CD4-positive, alpha-beta T cell treated with Interferon alpha-2 for 1 hour (primary cell): ENCODE measurements around the gene GRPEL2.

Experiments used
- DNase-seq, 2 donors: peaks; one replicate each; pipeline ENCODE4 v3.0.0-alpha.2; 2020 to 2022

GRPEL2 gene

DNA sequence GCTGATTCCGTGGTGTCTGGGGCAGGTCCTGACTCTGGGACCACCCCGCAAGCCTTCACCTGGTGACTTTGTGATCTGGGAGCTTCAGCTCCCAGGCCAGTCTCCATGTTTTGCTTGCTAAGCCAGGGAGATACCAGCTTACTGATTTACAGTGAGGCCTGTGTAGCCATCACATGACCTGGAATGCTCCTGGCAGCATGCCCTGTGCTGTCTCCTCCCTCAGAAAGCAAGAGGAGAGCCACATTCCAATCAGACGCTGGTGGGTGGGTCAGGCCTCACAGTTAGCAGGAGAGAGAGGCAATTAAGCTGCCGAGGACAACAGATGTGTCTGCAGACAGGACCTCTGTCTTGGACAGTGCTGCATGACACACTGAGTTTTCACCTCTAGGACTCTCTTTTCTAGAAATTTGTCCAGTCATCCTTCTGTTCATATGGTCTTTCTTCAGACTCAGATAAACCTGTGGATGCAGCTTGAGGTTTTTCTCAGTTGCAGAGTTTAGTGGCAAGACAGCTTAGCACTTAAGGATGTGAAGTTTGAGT is 24.4 kb upstream of the GRPEL2 start:
- no peak for DNase-seq

DNA sequence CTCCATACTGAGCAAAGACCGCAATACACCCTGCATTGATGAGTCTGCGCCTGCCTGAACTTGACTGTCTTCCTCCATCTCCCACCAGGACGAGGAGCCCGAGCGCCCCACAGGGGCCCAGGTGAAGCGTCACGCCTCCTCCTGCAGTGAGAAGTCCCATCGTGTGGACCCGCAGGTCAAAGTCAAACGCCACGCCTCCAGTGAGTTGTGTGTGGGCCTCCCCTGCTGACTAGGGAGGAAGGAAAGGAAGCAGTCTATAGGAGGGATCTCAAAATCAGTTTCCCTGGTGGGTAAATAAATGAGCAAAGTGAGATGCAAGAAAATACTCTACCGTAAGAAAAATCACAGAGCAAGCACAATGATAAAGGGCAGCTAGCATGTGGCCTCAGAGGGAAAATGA is 22.8 kb upstream of the GRPEL2 start:
- DNase-seq, result no peak

DNA sequence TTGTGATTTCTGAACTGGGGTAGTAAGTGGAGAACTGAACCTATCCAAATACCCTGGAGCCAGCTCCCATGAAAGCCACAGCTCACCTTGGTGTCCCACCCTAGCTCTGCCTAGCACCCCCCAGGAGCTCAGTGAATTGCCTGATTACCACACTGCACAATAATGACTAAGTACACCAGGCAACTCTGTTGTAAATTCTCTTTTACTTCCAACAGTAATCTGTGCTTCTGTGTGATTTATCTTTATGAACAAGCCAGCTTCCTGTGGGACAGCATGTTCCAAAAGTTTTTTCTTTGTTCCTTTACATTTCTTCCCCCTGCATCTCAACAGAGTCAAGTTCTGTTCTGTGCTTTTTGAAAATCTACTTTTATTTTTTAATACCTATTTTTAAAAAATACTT is 22.1 kb upstream of the GRPEL2 start:
- DNase-seq, result no peak

DNA sequence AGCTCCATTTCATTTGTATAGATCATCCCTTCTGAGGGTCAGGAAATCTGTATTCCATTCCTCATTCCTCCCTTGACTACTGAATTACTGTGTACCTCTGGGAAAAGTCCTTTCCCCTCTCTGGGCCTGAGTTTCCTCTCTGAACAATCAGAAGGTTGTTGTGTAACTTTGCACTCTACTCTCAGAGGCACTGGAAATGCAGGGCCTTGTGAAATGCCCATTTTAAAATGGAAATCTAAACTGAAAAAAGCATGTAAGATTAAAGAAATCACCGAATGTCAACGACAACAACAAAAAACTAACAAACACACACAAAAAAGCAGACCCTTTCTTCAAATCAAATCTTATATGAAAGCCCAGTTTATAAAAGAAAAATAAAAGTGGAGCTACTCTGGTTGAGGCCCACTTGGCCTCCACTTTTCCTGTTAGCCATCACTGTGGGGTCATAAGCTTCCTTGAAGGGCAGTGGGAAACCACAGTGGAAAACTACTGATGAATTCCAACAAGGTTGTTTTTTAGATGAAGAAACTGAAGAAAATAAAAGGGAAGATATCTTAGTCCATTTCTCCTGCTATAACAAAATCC is 21.6 kb upstream of the GRPEL2 start:
- no peak for DNase-seq

DNA sequence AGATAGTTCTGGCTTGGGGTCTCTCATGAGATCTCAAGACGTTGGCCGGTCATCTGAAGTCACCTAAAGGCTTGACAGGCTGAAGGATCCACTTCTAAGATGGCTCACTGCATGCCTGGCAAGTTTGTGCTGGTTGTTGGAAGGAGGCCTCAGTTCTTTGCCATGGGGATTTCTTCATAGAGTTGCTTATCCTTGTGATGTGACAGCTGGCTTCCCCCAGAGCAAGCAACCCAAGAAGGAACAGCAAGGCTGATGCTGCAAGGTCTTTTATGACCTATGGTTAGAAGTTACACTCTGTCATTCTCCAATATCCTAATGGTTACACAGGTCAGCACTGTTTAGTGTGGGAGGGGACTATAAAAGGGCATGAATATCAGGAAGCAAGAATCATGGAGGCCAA is 20.7 kb upstream of the GRPEL2 start:
- DNase-seq, result no peak

DNA sequence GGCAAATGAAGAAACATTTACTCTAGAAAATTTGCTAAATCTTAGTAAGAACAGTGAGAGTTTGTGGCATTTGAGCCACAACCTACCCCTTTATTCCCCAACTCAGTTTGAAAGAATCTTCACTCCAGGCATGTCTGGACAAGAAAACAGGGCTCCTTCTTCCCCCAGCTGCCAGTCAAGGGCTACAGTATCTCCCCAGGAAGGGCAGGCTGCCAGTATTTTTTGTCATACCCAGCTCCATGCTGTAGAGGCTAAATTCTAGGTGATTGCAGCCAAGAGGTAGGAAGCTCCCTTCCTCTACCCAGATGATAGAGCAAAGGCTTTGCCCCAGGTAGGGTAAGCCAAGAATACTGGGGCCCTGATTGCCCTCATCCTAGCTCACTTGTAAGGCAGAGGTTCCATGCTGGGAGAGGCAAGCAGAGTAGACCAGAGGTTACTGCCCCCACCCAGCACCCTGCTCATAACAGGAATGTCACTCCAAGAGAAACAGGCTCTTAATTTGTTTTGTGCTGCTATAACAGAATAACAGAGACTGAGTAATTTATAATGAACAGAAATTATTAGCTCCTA is 20.0 kb upstream of the GRPEL2 start:
- DNase-seq, result no peak

DNA sequence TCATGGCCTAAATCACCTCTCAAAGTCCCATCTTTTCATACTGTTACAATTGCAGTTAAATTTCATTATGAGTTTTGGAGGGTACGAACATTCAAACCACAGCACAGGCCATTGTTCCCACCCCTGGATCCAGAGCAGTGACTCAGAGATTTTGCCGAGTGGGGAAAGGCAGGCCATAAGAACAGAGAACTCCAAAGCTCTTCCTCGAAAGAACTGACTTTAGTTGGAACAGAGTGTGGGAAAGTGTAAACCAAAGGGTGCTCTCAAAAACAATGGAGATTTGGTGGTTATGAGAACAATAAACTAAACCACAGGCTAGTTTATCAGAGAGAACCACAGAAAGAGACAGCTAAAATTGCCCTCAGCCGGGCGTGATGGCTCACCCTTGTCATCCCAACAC is 19.4 kb upstream of the GRPEL2 start:
- DNase-seq, result no peak

DNA sequence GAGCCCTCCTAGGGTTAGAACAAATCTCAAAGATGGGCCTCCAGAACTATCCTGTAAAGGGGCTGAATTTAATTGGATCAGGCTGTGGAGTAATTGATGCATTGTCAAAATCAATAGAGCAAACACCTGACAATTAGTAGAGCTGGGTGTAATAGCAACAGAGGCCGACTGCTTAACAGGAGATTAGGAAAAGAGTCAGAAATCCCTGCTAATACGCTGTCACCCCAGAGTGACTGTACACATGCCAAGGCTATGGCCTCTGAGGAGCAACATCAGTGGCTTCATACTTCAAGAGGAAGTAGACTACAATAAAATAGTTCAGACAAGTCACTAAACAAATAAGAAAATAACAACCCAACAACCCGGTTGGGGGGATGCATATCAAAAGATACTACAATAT is 18.7 kb upstream of the GRPEL2 start:
- DNase-seq, result no peak

DNA sequence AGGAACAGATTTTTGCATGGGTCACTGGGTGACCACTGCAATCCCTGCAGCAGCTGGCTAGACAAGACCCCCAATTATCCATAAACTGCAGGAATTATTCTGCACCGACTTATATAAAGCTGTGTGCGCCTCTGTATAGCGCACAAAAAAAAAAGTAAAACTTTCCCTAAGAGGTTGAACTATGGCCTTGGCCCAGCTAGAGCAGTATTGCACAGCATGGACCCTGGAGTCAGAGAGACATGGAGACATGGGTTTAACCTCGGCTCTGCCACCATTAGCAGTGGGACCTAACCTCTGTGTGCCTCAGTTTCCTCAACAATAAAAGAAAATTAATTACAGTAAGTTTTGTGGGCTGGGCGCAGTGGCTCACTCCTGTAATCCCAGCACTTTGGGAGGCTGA is 17.1 kb upstream of the GRPEL2 start:
- no peak for DNase-seq

DNA sequence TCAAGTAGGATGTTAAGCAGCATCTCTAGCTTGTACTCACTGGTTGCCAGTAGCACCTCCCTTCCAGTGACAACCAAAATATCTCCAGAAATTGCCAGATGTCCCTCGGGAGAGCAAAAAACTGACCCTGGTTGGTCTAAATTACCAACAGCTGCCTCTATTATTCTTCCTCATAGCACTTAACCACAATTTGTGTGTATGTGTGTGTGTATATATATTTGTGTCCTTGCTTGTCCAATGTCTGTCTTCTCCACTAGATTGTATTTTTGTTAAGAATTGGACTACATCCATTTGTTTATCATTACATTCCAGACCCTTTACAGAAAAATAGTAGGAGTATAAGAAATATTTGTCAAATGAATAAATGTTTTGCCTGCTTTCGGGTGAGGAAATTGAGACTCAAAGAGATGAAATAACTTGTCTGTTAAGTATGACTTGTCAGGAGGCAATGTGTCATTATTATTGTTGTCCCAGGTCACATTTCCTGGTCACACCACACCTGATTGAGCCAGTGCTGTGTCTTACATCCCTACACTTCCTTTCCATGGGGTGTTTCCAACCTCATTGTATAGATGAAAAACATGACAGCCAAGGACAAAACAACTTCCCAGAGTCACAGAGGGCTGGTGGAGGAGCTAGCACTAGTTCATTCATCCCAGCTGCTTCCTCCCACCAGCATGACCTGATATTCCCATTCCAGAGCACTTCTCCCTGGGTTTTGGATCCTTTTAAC is 11.4 kb upstream of the GRPEL2 start:
- DNase-seq, result no peak

DNA sequence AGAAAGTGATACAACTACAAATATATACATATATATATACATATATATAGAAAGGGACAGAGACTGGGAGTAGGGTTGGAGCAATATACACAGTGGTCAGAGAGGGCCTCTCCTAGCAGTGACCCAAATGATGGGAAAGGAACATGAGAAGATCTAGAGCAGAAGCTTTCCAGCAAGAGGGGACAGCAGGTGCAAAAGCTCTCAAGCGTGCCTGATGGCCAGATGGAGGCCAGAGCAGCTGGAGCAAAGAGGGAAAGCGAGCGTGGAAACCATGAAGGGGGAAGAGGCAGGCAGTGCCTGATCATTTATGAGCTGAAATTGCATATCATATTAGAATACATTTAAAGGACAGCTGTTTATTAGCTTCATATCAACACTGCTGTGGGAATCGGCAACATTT is 7.6 kb upstream of the GRPEL2 start:
- DNase-seq, result no peak

DNA sequence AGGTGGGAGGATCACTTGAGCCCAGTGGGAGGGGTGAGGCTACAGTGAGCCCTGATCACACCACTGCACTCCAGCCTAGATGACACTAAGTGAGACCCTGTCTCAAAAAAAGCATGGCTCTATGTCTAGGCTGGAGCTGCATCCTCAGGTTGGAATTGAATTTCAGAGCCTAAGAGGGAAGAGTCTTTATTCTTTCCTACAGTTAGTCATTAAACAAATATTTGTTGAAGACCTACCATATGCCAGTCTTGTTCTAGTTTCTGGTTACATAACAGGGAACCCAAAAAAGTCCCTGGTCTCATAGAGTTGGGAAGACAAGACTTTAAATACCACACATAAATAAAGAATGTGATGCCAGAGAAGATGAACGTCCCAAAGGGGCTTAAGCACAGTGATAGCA is 6.9 kb upstream of the GRPEL2 start:
- no peak for DNase-seq

DNA sequence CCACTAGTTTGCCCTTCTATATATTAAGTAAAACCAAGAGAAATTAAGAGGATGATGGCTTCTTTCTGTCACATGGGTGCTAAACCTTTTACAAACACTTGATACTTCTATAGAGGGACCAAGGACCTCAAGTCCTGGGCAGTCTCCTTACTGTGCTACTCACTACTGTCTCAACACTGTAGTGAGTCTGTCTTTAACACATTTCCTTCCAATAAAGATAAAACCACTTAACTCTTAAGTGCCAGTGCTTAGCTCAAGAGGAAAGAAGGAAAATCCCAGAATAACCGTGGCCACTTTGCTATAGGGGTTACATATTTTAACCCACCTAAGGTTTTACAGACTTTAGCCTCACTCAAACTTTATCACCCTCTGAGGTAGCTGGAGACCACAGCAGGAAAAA is 4.4 kb upstream of the GRPEL2 start:
- DNase-seq, result no peak

DNA sequence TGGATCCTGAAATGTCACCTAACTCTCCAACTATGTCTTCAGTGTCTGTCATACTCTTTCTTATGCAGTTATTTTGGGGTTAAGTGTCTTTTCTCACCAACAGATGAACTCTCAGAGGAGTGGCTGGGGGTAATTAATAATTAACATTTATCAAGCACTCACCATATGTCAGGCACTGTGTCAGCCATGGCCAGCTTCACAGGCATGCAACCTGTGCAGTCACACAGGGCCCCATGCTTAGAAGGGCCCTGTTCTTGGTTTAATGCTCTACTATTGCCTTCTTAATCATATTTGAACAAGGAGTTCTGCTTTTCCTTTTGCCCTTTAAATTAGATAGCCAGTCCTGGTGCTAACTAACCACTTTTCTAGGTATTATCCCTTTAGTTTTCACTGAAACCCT is 3.4 kb upstream of the GRPEL2 start:
- DNase-seq, result no peak

DNA sequence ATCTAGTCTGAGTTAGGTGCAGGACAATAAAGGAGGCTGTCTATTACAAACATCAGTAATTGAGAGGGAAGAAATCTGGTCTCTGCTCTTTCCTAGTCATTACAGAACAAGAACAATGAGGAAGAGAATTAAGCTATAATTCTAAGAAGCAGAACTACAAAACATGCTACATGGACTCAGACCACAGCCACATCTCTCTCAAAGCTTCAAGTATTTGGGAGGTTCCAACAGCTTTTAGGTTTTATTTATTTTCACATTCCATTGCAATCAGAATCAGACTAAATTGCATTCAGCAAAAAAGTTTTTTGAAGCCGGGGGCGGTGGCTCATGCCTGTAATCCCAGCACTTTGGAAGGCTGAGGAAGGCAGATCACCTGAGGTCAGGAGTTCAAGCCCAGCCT is 1.1 kb upstream of the GRPEL2 start:
- no peak for DNase-seq

DNA sequence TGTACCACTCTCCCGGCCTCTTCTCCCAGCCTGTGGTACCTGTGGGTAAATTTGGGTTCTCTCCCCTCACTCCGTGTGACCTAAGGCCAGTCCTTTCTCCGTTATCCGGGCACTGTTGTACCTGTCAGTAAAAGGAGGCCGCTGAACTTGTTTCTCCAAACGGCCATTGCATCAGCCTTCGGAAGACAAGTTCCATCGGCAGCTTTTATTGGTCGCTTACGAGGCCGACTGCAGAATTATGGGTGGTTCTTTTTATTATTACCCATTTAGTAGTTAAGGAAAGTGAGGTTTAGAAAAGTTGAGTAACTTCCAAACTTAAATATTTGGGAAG is 558 bp downstream of the GRPEL2 start:
- peak in 1 of 2 donors; percentile 28 for DNase-seq

DNA sequence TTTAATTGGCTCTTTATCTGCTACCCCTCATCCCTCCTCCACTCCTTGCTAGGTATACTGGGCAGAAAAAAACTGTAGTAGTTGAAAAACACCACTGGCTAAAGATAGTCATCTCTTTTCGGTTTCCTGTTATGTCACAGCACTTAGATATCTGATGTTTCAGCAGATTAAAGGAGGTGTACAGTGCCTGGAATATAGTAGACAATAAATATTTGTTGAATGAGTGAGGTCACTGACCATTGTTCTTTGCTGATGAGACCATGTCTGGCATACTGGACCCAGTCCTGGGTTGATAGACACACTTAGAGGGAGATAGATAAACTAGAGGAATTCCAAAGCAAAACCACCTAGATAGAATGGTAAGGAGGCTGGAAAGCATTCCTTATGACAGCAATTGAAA is 3.2 kb downstream of the GRPEL2 start:
- peak in 1 of 2 donors; percentile 77 for DNase-seq

DNA sequence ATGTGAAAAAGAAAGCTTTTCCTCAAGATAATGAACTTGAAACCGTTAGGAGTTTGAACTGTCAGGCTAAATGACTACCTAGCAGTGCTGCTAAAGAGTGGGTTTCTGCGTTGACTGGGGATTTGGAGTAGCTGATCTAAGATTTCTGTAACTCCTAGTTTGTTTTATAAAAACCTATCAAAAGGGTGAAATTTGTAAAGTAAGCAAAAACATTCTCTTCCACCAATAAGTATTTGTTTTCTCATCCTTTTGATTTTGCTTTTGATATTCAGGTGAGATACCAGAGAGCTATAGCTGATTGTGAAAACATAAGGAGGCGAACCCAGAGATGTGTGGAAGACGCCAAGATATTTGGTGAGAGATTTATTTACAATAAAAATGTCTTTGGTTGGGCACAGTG is 4.1 kb downstream of the GRPEL2 start:
- no peak for DNase-seq

DNA sequence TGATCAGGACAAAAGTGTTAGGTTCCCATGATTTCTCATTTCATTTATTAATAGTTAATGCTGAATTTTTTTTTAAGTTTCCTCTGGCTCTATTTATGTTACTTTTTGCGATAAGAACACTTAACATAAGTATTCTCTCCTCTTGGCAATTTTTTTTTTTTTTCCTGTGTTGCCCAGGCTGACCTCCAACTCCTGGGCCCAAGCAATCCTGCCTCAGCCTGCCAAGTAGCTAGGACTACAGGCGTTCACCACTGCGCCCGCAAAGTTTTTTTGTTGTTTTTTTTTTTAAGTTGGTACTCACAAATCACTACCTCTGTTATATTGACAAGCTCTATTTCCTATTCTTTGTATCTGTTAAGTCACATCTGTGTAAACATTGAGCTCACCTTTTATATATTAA is 6.9 kb downstream of the GRPEL2 start:
- DNase-seq, result no peak

DNA sequence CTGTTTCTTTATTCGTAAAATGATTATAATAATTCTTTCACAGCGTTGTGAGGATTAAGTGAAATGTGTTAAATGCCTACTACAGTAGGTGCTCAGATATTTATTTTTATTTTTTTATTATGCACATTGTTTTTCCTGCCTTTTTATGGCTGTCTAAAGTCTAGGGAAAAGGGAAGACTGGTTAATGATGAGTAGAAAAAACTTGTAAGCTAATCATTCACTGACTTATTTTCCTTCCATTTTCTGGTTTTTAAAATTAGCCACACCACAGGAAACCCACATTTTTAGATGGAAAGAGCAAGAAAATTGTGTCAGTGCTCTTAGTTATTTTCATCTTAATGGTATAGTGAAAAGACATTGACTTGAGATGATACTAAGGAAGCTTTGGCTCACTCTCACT is 8.6 kb downstream of the GRPEL2 start:
- DNase-seq, result no peak

DNA sequence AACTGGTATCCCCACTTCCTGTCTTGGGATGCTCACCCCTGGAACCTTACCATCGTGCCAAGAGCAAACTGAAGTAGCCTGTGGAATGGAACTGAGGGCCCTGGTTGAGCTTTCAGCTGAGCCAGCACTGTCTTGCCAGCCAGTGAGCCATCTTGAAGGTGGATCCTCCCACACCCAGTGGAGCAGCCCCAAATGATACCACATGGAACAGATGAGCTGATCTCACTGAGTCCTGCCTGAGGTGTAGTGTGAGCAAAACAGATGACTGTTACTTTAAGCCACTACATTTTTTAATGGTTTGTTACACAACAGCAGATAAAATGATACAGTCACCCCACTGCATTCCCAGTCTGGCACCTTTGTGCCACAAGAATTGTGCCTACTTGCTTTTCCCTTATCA is 10.4 kb downstream of the GRPEL2 start:
- no peak for DNase-seq

DNA sequence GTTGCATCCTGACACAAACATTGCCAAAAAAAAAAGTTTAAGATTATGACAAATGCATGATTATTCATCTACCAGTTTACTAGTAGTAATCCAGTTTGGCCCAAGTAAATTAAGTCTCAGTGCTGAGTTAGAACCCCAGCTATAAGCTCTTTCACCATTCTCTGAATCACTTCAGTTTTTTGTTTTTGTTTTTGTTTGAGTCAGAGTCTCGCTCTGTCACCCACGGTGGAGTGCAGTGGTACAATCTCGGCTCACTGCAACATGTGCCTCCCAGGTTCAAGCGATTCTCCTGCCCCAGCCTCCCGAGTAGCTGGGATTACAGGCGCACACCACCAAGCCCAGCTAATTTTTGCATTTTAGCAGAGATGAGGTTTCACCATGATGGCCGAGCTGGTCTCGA is 11.1 kb downstream of the GRPEL2 start:
- no peak for DNase-seq

DNA sequence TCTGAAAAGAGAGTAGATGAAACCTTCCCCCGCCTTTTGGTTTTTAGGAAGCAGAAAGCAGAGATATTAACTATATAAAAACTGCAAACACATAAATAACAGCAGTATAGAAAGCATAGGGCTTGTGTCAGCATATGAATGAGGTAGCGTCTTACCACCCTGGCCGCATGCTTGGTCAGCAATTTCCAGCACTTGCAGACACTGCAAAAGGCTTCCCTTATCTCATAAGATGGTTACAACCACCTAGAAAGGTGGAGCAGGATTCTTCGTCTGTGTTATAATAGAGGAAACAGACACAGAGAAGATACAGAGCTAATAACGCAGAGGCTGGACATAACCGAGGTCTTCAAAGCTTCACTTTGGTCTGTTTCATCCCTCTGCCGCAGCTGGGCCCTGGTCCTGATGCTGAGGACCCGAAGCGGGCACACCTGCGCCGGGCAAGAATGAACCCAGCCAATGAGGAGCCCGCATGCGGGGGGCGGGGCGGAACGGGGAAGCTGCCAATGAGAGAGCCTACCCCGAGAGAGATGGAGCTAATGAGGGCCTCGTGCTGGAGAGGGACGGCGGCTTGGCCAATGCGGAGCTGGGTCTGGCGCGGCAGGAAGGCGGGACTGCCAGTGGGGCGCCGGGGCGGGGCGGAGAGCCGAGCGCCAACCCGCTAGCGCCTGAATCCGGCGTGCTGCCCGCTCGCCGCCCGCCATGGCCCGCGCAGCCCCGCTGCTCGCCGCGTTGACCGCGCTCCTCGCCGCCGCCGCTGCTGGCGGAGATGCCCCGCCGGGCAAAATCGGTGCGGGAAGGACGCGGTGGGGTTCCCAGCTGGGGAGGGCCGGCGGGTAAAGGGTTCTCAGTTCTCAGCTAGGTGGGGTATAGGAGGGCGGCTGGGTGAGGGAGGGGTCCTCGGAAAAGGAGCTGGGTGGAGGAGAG is 12.3 kb downstream of the GRPEL2 start, which contains the start of gene PCYOX1L:
Gene PCYOX1L (plus strand): TSS at position 677 of the 924 bp plus-strand sequence. CDS start 23 bp downstream, at position 700.
- DNase-seq, result peak; percentile 92 to 97
